NCI-H1092 treated with DMSO at 0.1 percent for 48 hours (cell line): ENCODE results near the gene AOX1.
"Not testable (repeated sequence)": the region's sequence is repeated elsewhere in the genome, so short reads cannot be mapped to it uniquely, and the experiment has no call there.

Experiments used
- DNase-seq: peaks from one replicate; lab custom pipeline; 2025; lab: John Stamatoyannopoulos, UW

Gene AOX1

DNA sequence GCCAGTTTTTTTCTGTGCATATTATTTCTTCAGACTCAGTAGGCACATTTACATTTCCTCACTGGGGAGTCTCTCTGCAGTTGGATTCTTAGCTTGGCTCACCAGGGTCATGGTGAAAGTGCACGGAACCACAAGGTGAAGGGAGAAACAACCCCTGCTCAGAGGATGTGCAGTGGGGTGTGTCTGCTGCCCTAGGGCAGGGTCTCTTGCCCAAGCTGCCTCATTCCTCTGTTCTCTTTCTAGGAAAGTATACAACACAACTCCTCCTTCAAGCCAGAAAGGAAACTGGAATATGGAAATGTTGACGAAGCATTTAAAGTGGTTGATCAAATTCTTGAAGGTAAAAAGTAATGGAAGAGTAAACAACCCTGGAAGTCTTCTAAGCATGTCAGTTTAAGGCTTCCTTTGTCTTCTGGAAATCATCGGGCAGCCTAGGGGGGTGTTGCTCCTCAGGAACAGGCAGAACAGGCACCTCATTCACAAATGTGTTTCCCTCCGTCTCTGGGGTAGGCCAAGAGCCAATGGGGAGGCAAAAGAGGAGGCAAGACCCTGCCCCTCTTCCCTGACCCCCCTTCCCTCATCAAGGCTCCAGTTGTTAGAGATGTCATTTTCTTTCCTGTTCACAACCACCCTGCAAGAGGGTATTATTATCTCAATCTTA, 41.4 kb downstream of the AOX1 start:
- no peak for DNase-seq

DNA sequence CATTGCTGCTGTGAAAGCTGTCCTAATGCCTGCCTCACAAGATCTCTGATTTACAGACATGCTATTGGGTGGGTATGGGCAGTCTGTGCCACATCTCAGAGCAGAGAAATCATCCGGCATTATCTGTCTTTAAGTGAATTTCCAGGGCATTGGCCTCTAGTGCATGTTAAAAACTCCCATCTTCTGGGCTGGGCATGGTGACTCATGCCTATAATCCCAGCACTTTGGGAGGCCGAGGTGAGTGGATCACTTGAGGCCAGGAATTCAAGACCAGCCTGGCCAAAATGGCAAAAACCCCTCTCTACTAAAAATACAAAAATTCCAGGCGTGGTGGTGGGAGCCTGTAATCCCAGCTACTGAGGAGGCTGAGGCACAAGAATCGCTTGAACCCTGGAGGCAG, 42.6 kb downstream of the AOX1 start:
- DNase-seq: not testable (repeated sequence)

DNA sequence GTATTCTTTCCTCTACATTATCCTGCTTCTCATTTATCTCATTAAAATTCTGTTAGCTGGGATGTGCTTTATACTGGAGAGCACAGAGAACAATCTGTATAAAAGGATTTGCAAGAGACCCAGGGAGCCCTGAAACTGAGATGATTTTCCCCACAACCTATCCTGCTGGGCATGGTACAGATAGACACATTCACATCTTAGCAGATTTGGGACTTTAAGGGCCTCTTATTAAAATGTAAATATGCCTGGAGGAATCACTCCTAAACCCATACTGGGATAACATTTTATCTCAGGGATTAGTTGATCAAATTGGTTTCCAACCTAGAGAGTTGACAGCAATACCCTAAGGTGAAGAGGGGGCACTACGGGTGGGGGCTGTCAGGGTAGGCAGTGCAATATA, 45.5 kb downstream of the AOX1 start:
- DNase-seq: no peak

DNA sequence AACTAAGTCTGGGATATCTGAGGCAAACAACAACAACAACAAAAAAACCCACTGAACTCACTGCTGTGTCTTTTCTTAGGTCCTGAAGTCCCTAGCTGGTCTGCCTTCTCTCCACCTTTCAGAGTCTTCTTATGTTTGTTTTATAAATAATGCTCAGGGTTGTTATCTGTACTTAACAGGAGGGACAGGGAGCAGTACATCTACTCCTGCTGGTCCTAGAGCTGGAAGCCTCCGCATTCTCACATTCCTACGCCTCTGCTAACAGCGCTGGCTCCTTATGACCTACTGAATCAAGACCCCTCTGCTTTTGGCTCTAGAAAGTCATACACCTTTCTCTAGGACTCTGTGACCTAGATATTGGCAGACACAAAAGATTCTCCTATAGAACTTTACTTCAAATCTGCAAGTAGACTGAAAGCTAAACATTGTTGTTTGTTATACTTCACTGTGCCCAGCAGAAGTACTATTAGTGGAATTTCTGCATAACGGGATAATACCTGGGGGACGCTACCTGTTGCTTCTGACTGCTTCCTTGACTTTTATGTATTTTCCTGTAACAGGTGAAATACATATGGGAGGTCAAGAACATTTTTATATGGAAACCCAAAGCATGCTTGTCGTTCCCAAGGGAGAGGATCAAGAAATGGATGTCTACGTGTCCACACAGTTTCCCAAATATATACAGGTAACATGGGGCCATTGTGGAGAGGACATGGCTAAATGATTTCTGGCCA, 48.6 kb downstream of the AOX1 start:
- DNase-seq: no peak

DNA sequence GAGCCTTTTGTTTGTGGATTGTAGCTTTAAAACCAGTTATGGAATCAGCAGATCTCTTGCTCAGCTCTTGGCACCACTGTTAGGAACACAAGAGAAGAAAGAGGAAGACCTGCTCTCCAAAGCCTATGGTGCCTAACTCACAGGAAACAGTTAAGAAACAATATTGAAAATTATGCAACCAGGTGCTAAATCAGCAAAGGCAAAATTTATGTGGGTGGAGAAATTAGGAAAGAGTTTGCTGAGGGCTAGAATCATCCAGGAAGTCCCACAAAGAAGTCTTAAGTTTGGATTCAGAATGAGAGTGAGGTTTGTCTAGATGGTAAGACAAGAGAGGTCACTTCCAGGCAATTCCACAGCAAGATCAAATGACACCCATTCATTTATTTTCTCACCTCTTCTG, 49.4 kb downstream of the AOX1 start:
- no peak for DNase-seq

DNA sequence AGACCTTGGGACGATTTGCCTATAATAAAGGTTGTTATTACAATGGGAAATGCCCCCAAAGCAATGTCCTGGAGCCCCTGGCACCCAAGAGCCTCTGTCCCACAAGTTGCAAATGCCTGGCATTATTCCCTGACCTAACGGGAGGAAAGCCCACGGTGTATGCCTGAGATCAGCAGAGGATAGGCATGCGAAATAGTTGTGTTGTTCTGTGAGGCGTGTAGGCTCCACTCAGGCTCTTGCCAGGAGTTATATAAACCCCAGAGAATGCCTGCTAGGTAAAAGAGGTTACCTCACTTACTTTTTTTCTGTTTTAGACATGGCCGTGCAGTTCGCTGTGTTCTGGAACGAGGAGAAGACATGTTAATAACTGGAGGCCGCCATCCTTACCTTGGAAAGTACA, 52.1 kb downstream of the AOX1 start:
- no peak for DNase-seq

DNA sequence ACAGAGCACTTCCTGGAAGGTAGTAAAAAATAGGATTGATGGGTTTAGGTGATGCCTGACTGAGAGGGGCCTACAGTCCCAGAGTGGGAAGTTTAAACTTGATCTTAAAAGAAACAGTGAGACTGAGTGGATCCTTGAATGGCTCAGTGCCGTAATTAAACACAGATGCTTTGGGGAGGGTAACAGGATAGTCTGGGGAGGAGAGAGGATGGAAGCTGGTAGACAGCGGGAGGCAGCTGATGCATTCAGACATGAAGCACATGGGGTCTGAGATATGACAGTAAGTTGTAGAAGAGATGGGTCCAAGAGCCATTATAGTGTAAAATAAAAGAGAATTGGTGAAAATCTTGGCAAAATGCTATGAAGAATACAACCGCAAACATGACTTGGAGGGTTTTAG, 54.4 kb downstream of the AOX1 start:
- DNase-seq: no peak

DNA sequence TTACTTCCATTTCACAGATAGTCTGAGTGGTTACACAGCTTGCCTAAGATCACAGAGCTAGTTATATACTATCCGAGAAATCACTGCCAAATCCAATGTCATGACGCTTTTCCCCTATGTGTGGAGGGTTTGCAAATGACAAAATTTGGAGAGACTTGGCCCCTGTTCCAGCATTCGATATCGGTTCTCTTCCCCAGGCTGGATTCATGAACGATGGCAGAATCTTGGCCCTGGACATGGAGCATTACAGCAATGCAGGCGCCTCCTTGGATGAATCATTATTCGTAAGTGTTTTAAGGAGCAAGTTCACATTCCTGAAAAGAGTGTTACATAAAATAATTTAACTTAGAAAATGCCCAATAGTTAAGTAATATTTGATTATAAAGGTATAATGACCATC, 55.1 kb downstream of the AOX1 start:
- no peak for DNase-seq

DNA sequence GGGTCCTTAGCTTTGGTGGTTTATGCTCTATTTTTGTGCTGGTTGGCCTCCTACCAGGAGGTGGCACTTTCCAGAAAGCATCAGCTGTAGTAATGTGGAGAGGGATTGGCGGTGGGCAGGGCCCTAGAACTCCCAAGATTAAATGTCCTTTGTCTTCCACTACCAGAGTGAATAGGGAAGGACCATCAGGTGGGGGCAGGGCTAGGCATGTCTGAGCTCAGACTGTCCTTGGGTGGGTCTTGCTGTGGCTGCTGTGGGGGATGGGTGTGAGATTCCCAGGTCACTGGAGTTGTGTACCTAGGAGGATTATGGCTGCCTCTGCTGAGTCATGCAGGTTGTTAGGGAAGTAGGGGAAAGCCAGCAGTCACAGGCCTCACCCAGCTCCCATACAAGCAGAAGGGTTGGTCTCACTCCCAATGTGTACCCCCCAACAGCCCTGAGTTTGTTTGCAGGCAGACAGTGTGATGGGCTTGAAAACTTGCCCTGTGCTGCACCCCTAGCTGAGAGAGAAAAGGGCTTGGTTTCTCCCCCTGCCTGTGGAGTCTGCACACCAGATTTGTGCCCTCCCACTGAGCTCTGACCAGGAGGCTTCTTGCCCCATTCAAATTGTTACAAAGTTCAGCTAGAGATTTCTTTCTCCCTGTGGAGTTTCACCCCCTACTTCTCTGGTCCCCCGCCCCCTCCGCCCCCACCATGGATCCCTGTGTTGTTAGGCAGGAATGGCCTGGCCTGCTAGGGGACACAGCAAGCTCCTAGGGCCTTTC, 62.9 kb downstream of the AOX1 start:
- DNase-seq: not testable (repeated sequence)

DNA sequence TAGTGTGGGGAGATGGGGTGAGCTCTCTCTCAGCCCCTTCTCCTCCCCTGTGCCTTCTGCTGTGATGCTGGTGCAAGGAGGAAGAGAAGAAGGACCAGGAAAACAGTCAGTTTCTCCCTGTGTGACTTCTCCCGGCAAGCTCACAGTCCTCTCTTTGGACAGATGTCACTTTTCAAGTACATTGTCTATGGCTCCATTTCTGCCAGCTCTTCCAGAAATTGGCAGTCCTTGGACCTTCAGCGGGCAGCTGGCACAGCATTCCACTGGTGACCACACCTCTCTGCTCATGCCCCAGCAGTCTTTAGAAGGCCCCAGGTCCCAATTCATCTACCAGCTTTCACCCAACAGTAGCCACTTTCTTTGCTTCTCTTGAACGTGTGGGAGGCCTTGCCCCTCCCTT, 63.9 kb downstream of the AOX1 start:
- DNase-seq: no peak

DNA sequence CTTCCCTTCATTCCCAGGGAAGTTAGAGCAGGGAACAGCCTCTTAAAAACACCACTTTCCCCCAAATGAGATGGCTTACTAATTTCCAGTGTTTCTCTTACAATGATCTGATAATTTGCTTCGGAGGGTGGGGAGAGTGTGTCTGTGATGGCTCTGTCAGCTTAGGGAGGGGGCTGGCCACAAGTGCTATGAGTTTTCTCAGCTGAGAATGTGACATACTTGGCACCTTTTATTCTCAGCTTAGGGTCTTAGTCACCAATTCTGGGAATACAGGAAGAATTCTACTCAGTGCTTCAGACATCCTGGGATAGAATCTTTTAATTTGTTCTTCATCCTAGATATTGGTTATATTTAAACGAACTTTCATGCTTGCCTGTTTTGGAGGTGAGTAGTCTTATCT, 64.4 kb downstream of the AOX1 start:
- no peak for DNase-seq

DNA sequence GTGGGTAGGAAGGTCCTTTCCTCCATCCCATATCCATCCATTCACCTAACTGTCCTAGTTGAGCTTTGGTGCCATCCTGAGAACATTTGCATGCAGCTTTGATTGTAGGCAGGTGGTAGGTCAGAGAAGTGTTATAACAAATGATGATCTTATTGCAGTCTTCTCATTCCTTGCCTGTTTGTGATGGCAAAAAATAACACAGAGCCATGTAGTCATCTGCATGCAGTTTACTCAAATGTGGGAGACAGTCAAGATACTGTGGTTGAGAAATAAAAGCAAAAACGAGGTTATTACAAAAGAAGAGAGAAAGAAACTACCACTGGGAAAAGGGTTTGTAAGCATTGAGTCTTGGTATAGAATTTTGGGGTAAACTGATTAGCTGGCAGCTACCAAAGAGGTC, 66.3 kb downstream of the AOX1 start:
- no peak for DNase-seq

DNA sequence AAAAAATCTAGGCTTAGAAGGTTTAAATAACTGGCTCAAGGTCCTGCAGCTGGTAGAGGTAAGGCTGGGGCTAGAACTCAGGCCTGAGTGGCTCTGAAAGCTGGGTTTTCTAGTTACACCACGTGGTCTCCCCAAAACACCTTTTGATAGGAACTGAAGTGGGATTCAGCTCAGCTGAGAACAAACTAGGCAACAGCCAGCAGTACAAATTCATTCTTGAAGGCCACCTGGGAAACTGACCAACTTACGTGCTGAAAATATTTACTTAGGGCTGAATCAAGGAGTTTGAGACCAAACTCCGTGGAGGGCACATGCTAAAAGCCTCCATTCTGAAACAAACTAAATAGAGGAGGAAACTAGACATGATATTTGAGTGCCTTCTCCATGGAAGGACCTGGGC, 67.2 kb downstream of the AOX1 start:
- DNase-seq: no peak

DNA sequence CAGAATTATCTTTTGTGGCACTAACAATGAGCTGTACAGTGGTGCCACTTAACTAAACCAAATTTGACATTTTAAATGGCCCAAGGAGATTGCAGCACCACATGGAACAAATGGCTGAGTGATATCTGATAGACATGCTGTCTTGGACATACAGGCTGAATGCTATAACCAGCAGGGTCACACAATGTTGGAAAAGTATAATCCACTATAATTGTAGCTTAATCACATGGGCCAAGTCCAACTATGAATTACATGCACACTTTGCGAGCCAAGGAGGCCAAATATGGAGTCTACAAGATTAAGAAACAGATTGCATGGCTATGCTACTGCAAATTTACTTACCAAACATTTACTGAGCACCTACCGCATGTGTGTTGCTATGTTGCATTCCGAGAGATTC, 69.0 kb downstream of the AOX1 start:
- no peak for DNase-seq

DNA sequence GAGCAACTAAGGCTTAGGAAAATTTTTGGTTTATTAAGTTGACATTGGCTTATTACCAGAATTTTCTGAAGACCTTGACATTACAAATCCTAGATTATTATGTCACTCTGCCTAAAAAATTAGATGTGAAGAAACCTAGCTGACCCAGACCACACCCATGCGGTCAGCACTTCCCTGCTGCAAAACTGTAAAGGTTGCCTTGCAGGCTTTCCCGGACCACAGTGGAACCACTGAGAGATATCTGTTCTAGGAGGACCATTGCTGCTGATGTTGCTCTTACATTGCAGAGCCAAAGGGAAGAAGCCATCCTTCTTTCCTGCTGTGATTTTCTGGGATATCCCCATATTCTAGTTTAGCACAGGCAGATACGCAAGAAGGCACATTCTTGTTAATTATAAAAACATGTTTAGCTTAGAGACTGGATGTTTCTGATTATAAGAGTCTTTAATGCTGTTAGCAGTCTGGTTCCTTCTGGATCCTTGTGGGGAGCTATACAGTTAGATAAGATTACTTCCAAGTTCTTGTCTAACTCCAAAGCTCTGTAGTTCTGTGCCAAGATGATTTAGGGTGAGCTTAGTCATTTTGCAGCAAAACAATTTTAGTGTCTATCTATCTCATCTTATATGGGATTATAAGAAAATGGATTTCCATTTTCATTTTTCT, 70.2 kb downstream of the AOX1 start:
- no peak for DNase-seq

DNA sequence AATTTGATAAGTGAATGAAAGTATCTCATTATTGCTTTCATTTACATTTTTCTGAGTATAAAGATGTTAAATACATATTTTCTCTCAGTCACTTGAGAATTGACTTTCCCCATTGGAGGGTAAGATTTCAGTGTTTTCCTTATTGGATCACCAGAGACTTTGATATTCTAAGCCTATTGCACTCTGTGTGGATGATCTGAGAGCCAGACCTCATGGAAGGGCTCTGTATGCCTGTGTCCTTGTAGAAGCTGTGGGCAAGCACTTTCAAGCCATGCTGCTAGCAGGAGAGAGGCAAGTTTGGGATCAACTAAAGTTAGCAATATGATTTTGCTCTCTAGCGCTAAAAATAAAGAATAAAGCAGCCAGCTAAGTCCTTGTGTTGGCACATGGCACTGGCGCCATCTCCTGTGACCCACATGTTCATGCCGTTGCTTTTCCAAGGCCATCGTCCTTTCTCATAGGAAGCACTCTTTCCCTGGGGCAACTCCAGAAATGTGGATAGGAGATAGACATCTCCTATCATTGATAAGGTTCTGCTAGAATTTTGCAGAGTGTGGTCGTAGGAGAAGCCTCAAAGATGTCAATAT, 72.6 kb downstream of the AOX1 start:
- no peak for DNase-seq

DNA sequence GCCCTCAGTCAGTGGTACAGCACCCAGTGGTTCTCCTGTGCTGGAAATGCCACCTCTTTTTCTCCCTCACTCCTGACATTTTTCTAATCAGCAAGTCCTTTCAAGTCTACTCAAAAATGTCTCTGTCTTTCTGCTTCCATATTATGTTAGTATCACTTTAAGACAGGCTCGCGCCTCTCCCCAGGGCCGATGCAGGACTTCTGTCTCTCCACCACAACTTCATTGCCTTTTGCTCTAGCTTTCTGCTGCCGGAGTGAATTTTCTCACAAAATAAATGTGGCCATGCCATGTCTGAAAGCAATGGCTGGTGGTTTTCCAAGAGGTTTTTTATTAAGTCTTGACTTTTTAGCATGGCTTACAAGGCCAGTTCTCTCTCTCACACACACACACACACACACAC, 73.6 kb downstream of the AOX1 start:
- DNase-seq: no peak

DNA sequence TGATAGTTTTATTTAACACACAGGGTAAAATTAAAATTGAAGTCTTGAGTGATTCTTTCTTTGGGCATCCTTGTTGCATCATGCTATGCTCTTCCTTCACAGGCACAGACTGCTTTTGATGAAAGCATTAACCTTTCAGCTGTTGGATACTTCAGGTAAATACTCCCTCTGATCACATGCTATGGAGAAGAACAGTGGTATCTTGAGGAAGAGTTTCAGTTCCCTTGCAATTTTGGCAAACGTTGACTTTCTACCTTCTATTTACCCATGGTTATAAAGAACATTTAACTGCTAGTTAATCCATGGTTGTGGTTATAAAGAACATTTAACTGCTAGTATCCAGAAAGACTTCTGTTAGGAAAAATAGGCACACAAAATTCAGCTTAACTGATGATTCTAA, 75.7 kb downstream of the AOX1 start:
- DNase-seq: no peak

DNA sequence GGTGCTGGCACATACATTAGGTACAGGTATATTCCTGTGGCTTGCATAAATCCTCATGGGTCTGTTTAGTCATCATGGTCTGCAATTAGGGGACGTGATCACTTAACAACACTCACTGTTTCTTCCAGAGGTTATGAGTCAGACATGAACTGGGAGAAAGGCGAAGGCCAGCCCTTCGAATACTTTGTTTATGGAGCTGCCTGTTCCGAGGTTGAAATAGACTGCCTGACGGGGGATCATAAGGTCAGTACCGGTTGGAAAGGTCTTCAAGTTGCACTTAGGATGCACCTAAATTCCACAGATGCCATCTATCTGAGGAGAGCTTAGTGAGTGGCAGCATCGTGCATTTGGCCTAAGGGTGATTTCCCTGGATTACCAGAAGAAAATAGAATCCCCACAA, 76.9 kb downstream of the AOX1 start:
- DNase-seq: no peak

DNA sequence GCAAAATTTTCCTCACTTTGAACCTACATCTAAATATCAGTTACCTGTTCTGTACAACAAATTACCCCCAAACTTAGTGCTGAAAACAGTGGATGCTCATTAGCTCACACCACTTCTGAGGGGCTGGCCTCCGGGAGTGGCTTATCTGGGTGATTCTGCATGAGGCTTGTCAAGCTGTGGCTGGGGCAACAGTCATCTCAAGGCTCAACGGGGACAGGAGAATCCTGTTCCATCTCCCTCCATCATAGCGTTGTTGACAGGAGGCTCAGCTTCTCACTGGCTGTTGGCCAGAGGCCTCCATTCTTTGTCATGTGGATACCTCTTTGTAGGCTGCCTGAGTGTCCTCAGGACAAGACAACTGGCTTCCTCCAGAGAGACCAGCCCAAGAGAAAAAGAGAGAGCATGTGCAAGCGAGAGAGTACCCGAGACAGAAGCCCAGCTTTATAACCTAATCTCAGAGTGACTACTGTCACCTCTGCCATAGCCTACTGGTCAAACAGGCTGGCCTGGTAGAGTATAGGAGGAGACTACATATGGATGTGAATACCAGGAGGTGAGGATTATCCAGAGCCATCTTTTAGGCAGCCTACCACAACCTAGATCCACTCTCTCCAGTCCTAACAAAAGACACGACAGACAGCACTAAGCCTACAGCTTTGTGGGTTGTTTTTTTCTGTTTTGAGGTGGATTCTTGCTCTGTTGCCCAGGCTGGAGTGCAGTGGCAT, 79.1 kb downstream of the AOX1 start:
- no peak for DNase-seq

DNA sequence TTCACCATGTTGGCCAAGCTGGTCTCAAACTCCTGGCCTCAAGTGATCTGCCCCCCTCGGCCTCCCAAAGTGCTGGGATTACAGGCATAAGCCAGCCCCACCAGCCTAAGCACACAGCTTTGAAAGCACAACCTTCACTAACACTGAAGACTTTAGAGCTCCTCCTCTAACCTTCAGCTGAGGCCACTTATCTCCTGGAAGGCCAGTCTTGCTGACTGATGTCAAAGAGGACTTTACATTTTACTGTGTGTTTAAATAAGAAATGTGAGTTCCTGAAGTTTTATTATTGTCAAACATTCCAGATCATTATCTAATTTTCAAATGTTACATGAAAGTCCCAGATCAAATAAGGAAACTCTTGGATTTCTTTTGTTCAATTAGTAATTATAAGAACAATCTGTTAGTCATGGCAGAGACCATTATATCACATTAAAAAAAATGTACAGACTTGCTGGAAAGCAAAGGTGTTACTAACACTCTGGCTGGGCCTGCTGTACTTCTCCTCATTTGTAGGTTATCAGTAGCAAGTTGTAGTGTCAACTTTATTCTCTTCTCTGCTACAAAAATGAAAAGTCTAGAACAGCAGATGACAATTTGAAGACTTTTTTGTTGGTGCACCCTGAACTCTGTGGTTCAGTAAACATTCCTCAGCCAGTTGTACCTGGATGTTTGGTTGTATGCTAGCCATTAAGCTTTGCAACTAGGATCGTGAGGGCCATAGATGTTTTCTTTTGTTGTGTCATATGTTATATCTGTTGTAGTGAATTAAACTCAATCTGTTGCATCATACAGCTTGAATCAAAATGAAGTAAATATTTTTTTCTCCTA, 80.0 kb downstream of the AOX1 start:
- no peak for DNase-seq
